Measurements from ENCODE around the gene MRPS24.

GRCh38 chr7:43834463-43835251 lies 34.7 kb downstream of the MRPS24 start:
- TF ChIP-seq CTCF (IDR thresholded peaks at IDR 0.05) (no peak), EP300 (IDR thresholded peaks at IDR 0.05) (no peak), POLR2A (IDR thresholded peaks at IDR 0.05) (no peak)

All from ovary (tissue), 3 donors.